Measurements from ENCODE around the gene LIPA.

Gene LIPA

GRCh38 chr10:89273680-89274079, 22.1 kb upstream of the LIPA start:
- TF ChIP-seq CTCF (IDR thresholded peaks at IDR 0.05; ENCODE audit: extremely low read depth, insufficient read depth, missing control alignments) = no peak
- no peak for DNase-seq (ENCODE audit: low spot score)
- in situ Hi-C loops (cut with MboI; ENCODE audit: low pct_unique_long_range_greater_than_20kb, low sequenced_read_pairs, unreplicated experiment) = loop anchor here (10.0 kb wide), 1 partner anchor 101 kb away; the partner anchor contains the start of gene IFIT1B

DNA sequence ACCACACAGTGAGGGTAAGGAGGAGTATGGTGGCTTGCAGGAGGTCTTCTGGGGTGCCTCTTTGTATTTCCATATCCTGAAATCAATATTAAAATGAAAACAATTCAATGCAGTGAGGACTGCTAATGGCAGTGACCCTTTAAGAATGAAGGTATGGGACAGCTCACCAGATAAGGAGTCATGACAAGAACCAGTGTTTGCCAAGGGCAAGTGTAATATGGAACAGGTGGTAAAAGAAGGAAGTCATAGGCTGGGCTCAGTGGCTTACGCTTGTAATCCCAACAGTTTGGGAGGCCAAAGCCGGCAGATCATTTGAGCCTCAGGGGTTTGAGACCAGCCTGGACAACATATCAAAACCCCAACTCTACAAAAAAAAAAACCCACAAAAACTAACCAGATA, 20.0 kb upstream of the LIPA start:
- no peak for TF ChIP-seq CTCF (IDR thresholded peaks at IDR 0.05; ENCODE audit: extremely low read depth, insufficient read depth, missing control alignments)
- in situ Hi-C loops (cut with MboI; ENCODE audit: low pct_unique_long_range_greater_than_20kb, low sequenced_read_pairs, unreplicated experiment) = loop anchor here (10.0 kb wide), 1 partner anchor 103 kb away; the partner anchor contains the start of gene IFIT1B

DNA sequence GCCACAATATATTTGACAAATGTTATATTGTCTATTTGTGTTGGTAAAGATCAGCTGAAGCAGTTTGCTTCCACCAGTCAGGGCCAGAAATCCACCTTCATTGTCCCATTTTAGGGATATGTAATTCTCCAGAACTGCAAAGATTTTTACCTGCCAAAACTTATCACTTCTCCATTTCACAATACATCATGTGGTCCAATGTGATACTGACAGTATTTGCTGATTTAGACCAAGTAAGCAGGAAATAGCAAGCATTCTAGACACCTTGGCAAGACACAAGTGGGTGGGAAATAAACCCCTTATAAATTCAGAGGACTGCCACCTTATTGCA, 18.5 kb upstream of the LIPA start:
- TF ChIP-seq CTCF (IDR thresholded peaks at IDR 0.05; ENCODE audit: extremely low read depth, insufficient read depth, missing control alignments) = no peak
- in situ Hi-C loops (cut with MboI; ENCODE audit: low pct_unique_long_range_greater_than_20kb, low sequenced_read_pairs, unreplicated experiment) = loop anchor here (10.0 kb wide), 1 partner anchor 105 kb away; the partner anchor contains the start of gene IFIT1B
- DNase-seq (ENCODE audit: low spot score) = no peak

More for the DNA sequence above, 20.0 kb upstream of the LIPA start:
- no peak for DNase-seq (ENCODE audit: low spot score)

GRCh38 chr10:89269433-89270152, 18.0 kb upstream of the LIPA start:
- DNase-seq (ENCODE audit: low spot score) = no peak
- no peak for TF ChIP-seq CTCF (IDR thresholded peaks at IDR 0.05; ENCODE audit: extremely low read depth, insufficient read depth, missing control alignments)
- in situ Hi-C loops (cut with MboI; ENCODE audit: low pct_unique_long_range_greater_than_20kb, low sequenced_read_pairs, unreplicated experiment) = loop anchor here (10.0 kb wide), 1 partner anchor 105 kb away; the partner anchor contains the start of gene IFIT1B

- no peak for TF ChIP-seq CTCF (IDR thresholded peaks at IDR 0.05; ENCODE audit: extremely low read depth, insufficient read depth, missing control alignments)
- no peak for DNase-seq (ENCODE audit: low spot score)
- in situ Hi-C loops (cut with MboI; ENCODE audit: low pct_unique_long_range_greater_than_20kb, low sequenced_read_pairs, unreplicated experiment) = no loop called here
These were observed 15.3 kb upstream of the LIPA start for GRCh38 chr10:89266721-89267453.

DNA sequence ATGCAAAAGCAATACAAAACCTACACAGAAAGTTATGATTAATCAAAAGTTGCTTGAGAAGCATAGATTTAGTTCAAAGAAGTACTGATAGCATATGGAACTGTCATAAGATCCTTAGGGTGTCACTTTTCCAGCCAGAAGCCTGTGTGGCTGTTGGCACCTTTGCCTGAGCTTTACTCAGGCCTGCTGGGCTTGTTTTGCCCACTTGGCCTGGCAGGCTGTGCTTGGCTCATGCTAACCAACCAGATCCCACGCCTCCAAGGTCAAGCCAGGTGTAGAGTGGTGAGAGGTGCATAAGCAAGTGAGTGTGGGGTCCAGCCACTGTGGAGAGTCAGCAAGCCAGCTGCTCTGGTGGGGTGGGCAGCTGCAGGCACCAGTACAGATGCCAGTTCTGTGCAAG, 12.0 kb upstream of the LIPA start:
- no peak for DNase-seq (ENCODE audit: low spot score)
- TF ChIP-seq CTCF (IDR thresholded peaks at IDR 0.05; ENCODE audit: extremely low read depth, insufficient read depth, missing control alignments) = no peak

More for the DNA sequence above, 12.0 kb upstream of the LIPA start:
- in situ Hi-C loops (cut with MboI; ENCODE audit: low pct_unique_long_range_greater_than_20kb, low sequenced_read_pairs, unreplicated experiment) = no loop called here
